Endometrial microvascular endothelial cells (primary cell): ENCODE data around the gene NOTCH3. TPM values are rescaled to one million over a fixed set of nuclear protein-coding genes. Genes with fewer than 3 reads are reported as not detected.

ENCODE experiments used
- in situ Hi-C: cut with HindIII; loops from 2 replicates; pipeline ENCODE4 v1.10.0; 2017; ENCODE audit warnings: low sequenced_read_pairs, low pct_unique_long_range_greater_than_20kb; ENCODE audit errors: inconsistent ontology term
- total RNA-seq: library from RNA; depleted of rRNA; stranded (reverse); fragments of >200 nt; gene quantifications from one replicate; pipeline ENCODE4 v1.2.3, GENCODE V29; 2015; ENCODE audit errors: inconsistent ontology term

NOTCH3 gene
- total RNA-seq, 1 donor from 2014 or later = 1.6 TPM

- in situ Hi-C loops = no loop called here
Observed at GRCh38 chr19:15136234-15136954, 64.4 kb downstream of the NOTCH3 start.

GRCh38 chr19:15129856-15130585 is 70.8 kb downstream of the NOTCH3 start:
- in situ Hi-C loops = no loop called here

GRCh38 chr19:15128162-15128770 is 72.5 kb downstream of the NOTCH3 start:
- in situ Hi-C loops = no loop called here

GRCh38 chr19:15126131-15126910 is 74.5 kb downstream of the NOTCH3 start:
- in situ Hi-C loops = no loop called here

- in situ Hi-C loops = no loop called here
Observed at GRCh38 chr19:15125232-15126067, 75.3 kb downstream of the NOTCH3 start.

- in situ Hi-C loops = no loop called here
Observed at GRCh38 chr19:15124572-15125231, 76.1 kb downstream of the NOTCH3 start.

- in situ Hi-C loops = no loop called here
Observed at GRCh38 chr19:15123900-15124299, 76.9 kb downstream of the NOTCH3 start.

- in situ Hi-C loops = no loop called here
Observed at GRCh38 chr19:15123031-15123890, 77.5 kb downstream of the NOTCH3 start.

GRCh38 chr19:15122331-15123030 is 78.3 kb downstream of the NOTCH3 start:
- in situ Hi-C loops = no loop called here

GRCh38 chr19:15120135-15121026 is 80.4 kb downstream of the NOTCH3 start:
- in situ Hi-C loops = no loop called here

- in situ Hi-C loops = no loop called here
Observed at GRCh38 chr19:15118789-15119494, 81.9 kb downstream of the NOTCH3 start.

GRCh38 chr19:15118248-15118647 is 82.5 kb downstream of the NOTCH3 start:
- in situ Hi-C loops = no loop called here

GRCh38 chr19:15116856-15117255 is 83.9 kb downstream of the NOTCH3 start:
- in situ Hi-C loops = no loop called here

GRCh38 chr19:15115762-15116615 is 84.8 kb downstream of the NOTCH3 start:
- in situ Hi-C loops = no loop called here
